Fibroblast of lung (primary cell): ENCODE results near the gene ITLN1. TPM values are rescaled to one million over a fixed set of nuclear protein-coding genes. Genes with fewer than 3 reads are reported as not detected.

Experiments used
- DNase-seq, 2 donors: peaks; one replicate each; pipeline versions ENCODE4 v3.0.0 to v3.0.0-alpha.2; 2010; ENCODE audit warnings: low read depth in 2 of 2
- H2AFZ ChIP-seq: 2 replicates; pipeline ENCODE4 v1.5.1; 2012; ENCODE audit warnings: low read length, control low read depth, inconsistent platforms
- H3K27ac ChIP-seq: 2 replicates; pipeline ENCODE4 v1.5.1; 2011; ENCODE audit warnings: low read length, control low read depth; ENCODE audit not compliant: insufficient read depth
- H3K27me3 ChIP-seq: 2 replicates; pipeline ENCODE4 v1.5.1; 2011; ENCODE audit warnings: mild to moderate bottlenecking, low read length; ENCODE audit not compliant: control insufficient read depth, insufficient read depth
- H3K36me3 ChIP-seq: 2 replicates; pipeline ENCODE4 v1.5.1; 2011; ENCODE audit warnings: low read length; ENCODE audit not compliant: control insufficient read depth, insufficient read depth
- H3K4me1 ChIP-seq: 2 replicates; pipeline ENCODE4 v1.5.1; 2011; ENCODE audit warnings: low read length; ENCODE audit not compliant: control insufficient read depth, insufficient read depth; ENCODE audit errors: extremely low read depth
- H3K4me2 ChIP-seq: 2 replicates; pipeline ENCODE4 v1.5.1; 2011; ENCODE audit warnings: low read length, control low read depth; ENCODE audit not compliant: insufficient read depth; ENCODE audit errors: extremely low read depth
- H3K4me3 ChIP-seq, 4 experiments: fragments of 200-600 bp in 1 of 4; sonication (generic) in 1 of 4; replicated peaks in 1 of 4; 2 replicates each; pipeline ENCODE4 v1.5.1; 2011 to 2016; ENCODE audit warnings: low read length in 4 of 4, low read depth in 3 of 4, mild to moderate bottlenecking in 3 of 4, control low read depth in 2 of 4, inconsistent platforms in 1 of 4, mixed read lengths in 1 of 4; ENCODE audit not compliant: insufficient read depth in 1 of 4; ENCODE audit errors: control extremely low read depth in 1 of 4
- H3K79me2 ChIP-seq: 2 replicates; pipeline ENCODE4 v1.5.1; 2012; ENCODE audit warnings: mild to moderate bottlenecking, low read length, inconsistent platforms; ENCODE audit not compliant: control insufficient read depth, insufficient read depth
- H3K9ac ChIP-seq: 2 replicates; pipeline ENCODE4 v1.5.1; 2011; ENCODE audit warnings: mild to moderate bottlenecking, low read length, control low read depth; ENCODE audit not compliant: insufficient read depth
- H3K9me3 ChIP-seq: 2 replicates; pipeline ENCODE4 v1.5.1; 2012; ENCODE audit warnings: low read depth, low read length; ENCODE audit not compliant: control insufficient read depth, insufficient read depth
- H4K20me1 ChIP-seq: 2 replicates; pipeline ENCODE4 v1.5.1; 2011; ENCODE audit warnings: low read length; ENCODE audit not compliant: control insufficient read depth, insufficient read depth; ENCODE audit errors: extremely low read depth
- CTCF ChIP-seq, 2 donors: IDR thresholded peaks in 1 of 2; conservative IDR thresholded peaks in 1 of 2; 1 replicate in 1 of 2; 2 replicates in 1 of 2; pipeline ENCODE4 v1.5.1; 2011 to 2012; ENCODE audit warnings: low read length in 2 of 2, control low read depth in 1 of 2, inconsistent platforms in 1 of 2, low read depth in 1 of 2, mild to moderate bottlenecking in 1 of 2
- EZH2 ChIP-seq: IDR thresholded peaks from 2 replicates; pipeline ENCODE4 v1.5.1; 2012; ENCODE audit warnings: low read length, control low read depth, mild to moderate bottlenecking; ENCODE audit errors: missing control alignments
- polyA plus RNA-seq, 2 donors: library from polyadenylated mRNA; depleted of rRNA in 1 of 2; stranded (reverse) in 1 of 2; unstranded in 1 of 2; fragments of >200 nt; gene quantifications; 2 replicates each; pipeline ENCODE4 v1.2.1, GENCODE V29; 2011 to 2012; ENCODE audit warnings: missing spikeins in 1 of 2
- total RNA-seq: library from RNA; depleted of rRNA; stranded (reverse); fragments of >200 nt; gene quantifications from 2 replicates; pipeline ENCODE4 v1.2.1, GENCODE V29; 2014

The ITLN1 gene
- total and polyA plus RNA-seq, 2 donors (not counting 1 experiment from before 2014, with no cell fraction given), result not detected

DNA sequence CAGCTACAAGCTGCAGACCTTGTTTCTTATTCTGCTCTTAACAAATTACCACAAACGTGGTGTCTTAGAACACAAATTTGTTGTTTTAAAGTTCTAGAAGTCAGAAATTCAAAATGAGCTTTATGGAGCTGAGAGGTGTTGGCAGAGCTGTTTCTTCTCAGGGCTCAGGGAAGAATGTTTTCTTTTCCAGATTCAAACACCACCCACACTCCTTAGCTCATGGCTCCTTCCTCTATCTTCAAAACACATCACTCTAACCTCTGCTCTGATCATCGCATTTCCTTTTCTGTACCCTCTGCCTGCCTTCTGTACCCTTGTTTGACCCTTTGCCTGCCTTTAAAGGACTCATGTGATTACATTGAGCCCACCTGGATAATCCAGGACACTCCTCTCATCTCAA, 26.9 kb upstream of the ITLN1 start:
- Histone ChIP-seq H2AFZ (no peak overlapping the region), H3K9ac (no peak overlapping the region), H3K27me3 (no peaks in the 10 kb centered on the region), H3K79me2 (no peaks in the 10 kb centered on the region), H3K9me3 (no peaks in the 10 kb centered on the region), H3K4me2 (no peak overlapping the region), H3K4me3 (no peak overlapping the region), H3K27ac (no peak overlapping the region), H3K36me3 (no peaks in the 10 kb centered on the region), H3K4me1 (no peaks in the 10 kb centered on the region), H4K20me1 (no peaks in the 10 kb centered on the region)
- DNase-seq, result no peak
- TF ChIP-seq EZH2 (no peak), CTCF (conservative IDR thresholded peaks at IDR 0.05 in 1 of 2, IDR thresholded peaks at IDR 0.05 in 1 of 2; ENCODE audit: low read depth in 1 of 2, low read length in 2 of 2) (no peak)

DNA sequence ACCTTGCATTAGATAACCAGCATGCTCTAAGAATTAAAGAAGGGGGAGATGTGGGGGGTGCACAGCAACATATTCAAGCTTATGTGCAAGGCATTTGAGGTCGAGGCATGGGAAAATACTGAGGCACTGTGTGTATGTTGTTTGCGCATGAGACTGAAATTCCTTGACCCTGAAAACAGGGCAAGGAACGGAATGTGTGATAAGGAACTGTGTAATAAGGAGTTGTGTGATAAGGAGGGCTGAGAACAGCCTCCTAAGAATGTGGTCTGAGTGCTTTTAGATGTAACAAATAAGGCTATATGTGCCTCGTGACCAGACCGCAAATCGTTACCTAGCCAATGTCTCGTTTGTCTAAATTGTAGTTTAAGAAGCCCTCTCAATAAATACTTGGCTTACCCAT, 26.5 kb upstream of the ITLN1 start:
- Histone ChIP-seq H4K20me1 (no peaks in the 10 kb centered on the region), H2AFZ (no peak overlapping the region), H3K4me3 (no peak overlapping the region), H3K9ac (no peak overlapping the region), H3K9me3 (no peaks in the 10 kb centered on the region), H3K4me1 (no peaks in the 10 kb centered on the region), H3K36me3 (no peaks in the 10 kb centered on the region), H3K79me2 (no peaks in the 10 kb centered on the region), H3K4me2 (no peak overlapping the region), H3K27me3 (no peaks in the 10 kb centered on the region), H3K27ac (no peak overlapping the region)
- DNase-seq, result peak; percentile 2 to 15
- TF ChIP-seq CTCF (conservative IDR thresholded peaks at IDR 0.05 in 1 of 2, IDR thresholded peaks at IDR 0.05 in 1 of 2; ENCODE audit: low read depth in 1 of 2, low read length in 2 of 2) (no peak), EZH2 (no peak)

- H3K9ac ChIP-seq, result no peak overlapping the region
- H3K4me2 ChIP-seq, result no peak overlapping the region
- no peak for DNase-seq
- H3K4me3 ChIP-seq, result no peak overlapping the region
- H3K9me3 ChIP-seq, result no peaks in the 10 kb centered on the region
- no peaks in the 10 kb centered on the region for H4K20me1 ChIP-seq
- H3K27me3 ChIP-seq, result no peaks in the 10 kb centered on the region
- H3K36me3 ChIP-seq, result no peaks in the 10 kb centered on the region
- H3K27ac ChIP-seq, result no peak overlapping the region
- no peak overlapping the region for H2AFZ ChIP-seq
- no peaks in the 10 kb centered on the region for H3K4me1 ChIP-seq
- TF ChIP-seq EZH2 (no peak), CTCF (conservative IDR thresholded peaks at IDR 0.05 in 1 of 2, IDR thresholded peaks at IDR 0.05 in 1 of 2; ENCODE audit: low read depth in 1 of 2, low read length in 2 of 2) (no peak)
- no peaks in the 10 kb centered on the region for H3K79me2 ChIP-seq
Measured at GRCh38 chr1:160910170-160910750, 25.3 kb upstream of the ITLN1 start.
